ENCODE data around the gene PLEKHA3. TPM values are rescaled to one million over a fixed set of nuclear protein-coding genes. Genes with fewer than 3 reads are reported as not detected.

PLEKHA3 gene
- total RNA-seq, 1 experiment from 2014 or later: 30.5 TPM

GRCh38 chr2:178441426-178441825 is 38.8 kb upstream of the PLEKHA3 start:
- H3K9me3 ChIP-seq (ENCODE audit: control insufficient read depth, insufficient read depth, low read depth, low read length): no peaks in the 10 kb centered on the region
- TF ChIP-seq TCF7L2 (IDR thresholded peaks at IDR 0.05; ENCODE audit: low read depth, low read length) (no peak), SIN3A (IDR thresholded peaks at IDR 0.05; ENCODE audit: borderline replicate concordance, insufficient read depth, low read depth, low read length) (no peak), POLR2AphosphoS5 (IDR thresholded peaks at IDR 0.05; ENCODE audit: low read depth, low read length) (no peak), CTCF (IDR thresholded peaks at IDR 0.05) (no peak), REST (IDR thresholded peaks at IDR 0.05; ENCODE audit: insufficient read depth in 1 of 2, low read depth in 2 of 2, low read length in 1 of 2) (no peak)
- no peak overlapping the region for H3K4me3 ChIP-seq (ENCODE audit: low read depth in 2 of 2, low read length in 2 of 2)
- ChIA-PET CTCF (interaction anchor here (0.6 kb wide), 1 partner anchor 83 kb away, joined by 3 read pairs; no protein-coding TSS in a partner anchor), POLR2A (interaction anchor here (0.5 kb wide), 1 partner anchor 23 kb away, joined by 4 read pairs; no protein-coding TSS in a partner anchor)
- H3K4me1 ChIP-seq (ENCODE audit: control insufficient read depth, insufficient read depth, low read length): peaks cover 6% of the 10 kb centered on the region; the same call in 1 of the 2 replicates
- intact Hi-C loops (cut with micrococcal nuclease; ENCODE audit: unreplicated experiment) (no loop called here), in situ Hi-C loops (cut with HindIII; ENCODE audit: low pct_unique_long_range_greater_than_20kb, low sequenced_read_pairs) (no loop called here)
- H3K36me3 ChIP-seq (ENCODE audit: control insufficient read depth, insufficient read depth, low read length): peaks cover 54% of the 10 kb centered on the region
- BruUV-seq (replicated peaks): no TSS peak
- no peaks in the 10 kb centered on the region for H3K27me3 ChIP-seq (ENCODE audit: control insufficient read depth, insufficient read depth, low read length)
- no peak overlapping the region for H3K27ac ChIP-seq (ENCODE audit: low read length)
- DNase-seq (ENCODE audit: low read depth, low spot score) (no peak), ATAC-seq (no peak)

- H3K27me3 ChIP-seq (ENCODE audit: control insufficient read depth, insufficient read depth, low read length): no peaks in the 10 kb centered on the region
- intact Hi-C loops (cut with micrococcal nuclease; ENCODE audit: unreplicated experiment) (no loop called here), in situ Hi-C loops (cut with HindIII; ENCODE audit: low pct_unique_long_range_greater_than_20kb, low sequenced_read_pairs) (no loop called here)
- no peak overlapping the region for H3K27ac ChIP-seq (ENCODE audit: low read length)
- DNase-seq (ENCODE audit: low read depth, low spot score): no peak
- peak overlapping the region in 1 of 2 experiments; percentile 95; a peak in 3 of 4 replicates for H3K4me3 ChIP-seq (ENCODE audit: low read depth in 2 of 2, low read length in 2 of 2)
- CTCF ChIA-PET: no interaction called here
- BruUV-seq (replicated peaks): TSS peak; percentile 57
- ATAC-seq: no peak
- TF ChIP-seq REST (IDR thresholded peaks at IDR 0.05; ENCODE audit: insufficient read depth in 1 of 2, low read depth in 2 of 2, low read length in 1 of 2) (no peak), TCF7L2 (IDR thresholded peaks at IDR 0.05; ENCODE audit: low read depth, low read length) (no peak), CTCF (IDR thresholded peaks at IDR 0.05) (no peak), SIN3A (IDR thresholded peaks at IDR 0.05; ENCODE audit: borderline replicate concordance, insufficient read depth, low read depth, low read length) (no peak), POLR2AphosphoS5 (IDR thresholded peaks at IDR 0.05; ENCODE audit: low read depth, low read length) (no peak)
- peaks cover 9% of the 10 kb centered on the region; the same call in 1 of the 2 replicates for H3K4me1 ChIP-seq (ENCODE audit: control insufficient read depth, insufficient read depth, low read length)
- POLR2A ChIA-PET: interaction anchor here (0.6 kb wide), 1 partner anchor 104 kb away, joined by 4 read pairs; no protein-coding TSS in a partner anchor
- peaks cover 30% of the 10 kb centered on the region for H3K36me3 ChIP-seq (ENCODE audit: control insufficient read depth, insufficient read depth, low read length)
- no peaks in the 10 kb centered on the region for H3K9me3 ChIP-seq (ENCODE audit: control insufficient read depth, insufficient read depth, low read depth, low read length)
Measured at GRCh38 chr2:178448968-178449661, 31.1 kb upstream of the PLEKHA3 start.
